Measurements from ENCODE around the gene SLC35G4. TPM values are rescaled to one million over a fixed set of nuclear protein-coding genes. Genes with fewer than 3 reads are reported as not detected.

SLC35G4 gene
- total RNA-seq, 1 donor from 2014 or later: not detected

DNA sequence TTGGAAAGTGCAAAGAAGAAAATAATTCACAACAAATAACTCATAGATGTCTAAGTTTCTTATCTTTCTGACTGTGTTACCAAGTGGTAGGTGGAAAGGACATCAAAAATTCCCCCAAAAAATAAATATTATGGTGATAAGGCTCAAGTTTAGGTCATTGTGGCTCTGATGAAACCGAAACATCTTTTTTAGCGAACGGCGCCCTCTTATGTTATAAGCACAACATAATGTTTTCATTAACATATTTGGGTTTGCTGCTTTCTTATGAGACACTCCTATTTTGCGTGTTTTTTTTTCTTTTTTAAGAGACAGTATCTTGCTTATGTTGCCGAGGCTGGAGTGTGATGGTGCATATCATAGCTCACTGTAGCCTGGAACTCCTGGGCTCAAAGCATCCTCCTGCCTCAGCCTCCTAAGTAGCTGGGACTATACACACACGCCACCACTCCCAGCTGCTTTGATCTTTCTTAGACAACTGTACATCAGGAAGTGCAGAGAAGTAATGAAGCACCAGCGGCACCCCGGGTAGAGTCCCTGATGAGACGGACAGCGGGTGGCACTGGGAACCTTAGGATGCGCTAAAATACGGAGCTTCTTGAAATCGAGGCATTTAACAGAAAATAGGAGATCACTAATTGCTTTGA lies 38.5 kb upstream of the SLC35G4 start:
- Histone ChIP-seq H3K4me1 (no peaks in the 10 kb centered on the region), H3K4me3 (no peak overlapping the region), H3K9me3 (no peaks in the 10 kb centered on the region), H3K36me3 (no peaks in the 10 kb centered on the region), H3K27me3 (ENCODE audit: low read depth) (no peaks in the 10 kb centered on the region), H3K27ac (no peak overlapping the region)
- no peak for DNase-seq
- TF ChIP-seq, protein P1, sequence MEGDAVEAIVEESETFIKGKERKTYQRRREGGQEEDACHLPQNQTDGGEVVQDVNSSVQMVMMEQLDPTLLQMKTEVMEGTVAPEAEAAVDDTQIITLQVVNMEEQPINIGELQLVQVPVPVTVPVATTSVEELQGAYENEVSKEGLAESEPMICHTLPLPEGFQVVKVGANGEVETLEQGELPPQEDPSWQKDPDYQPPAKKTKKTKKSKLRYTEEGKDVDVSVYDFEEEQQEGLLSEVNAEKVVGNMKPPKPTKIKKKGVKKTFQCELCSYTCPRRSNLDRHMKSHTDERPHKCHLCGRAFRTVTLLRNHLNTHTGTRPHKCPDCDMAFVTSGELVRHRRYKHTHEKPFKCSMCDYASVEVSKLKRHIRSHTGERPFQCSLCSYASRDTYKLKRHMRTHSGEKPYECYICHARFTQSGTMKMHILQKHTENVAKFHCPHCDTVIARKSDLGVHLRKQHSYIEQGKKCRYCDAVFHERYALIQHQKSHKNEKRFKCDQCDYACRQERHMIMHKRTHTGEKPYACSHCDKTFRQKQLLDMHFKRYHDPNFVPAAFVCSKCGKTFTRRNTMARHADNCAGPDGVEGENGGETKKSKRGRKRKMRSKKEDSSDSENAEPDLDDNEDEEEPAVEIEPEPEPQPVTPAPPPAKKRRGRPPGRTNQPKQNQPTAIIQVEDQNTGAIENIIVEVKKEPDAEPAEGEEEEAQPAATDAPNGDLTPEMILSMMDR (IDR thresholded peaks at IDR 0.05): no peak
- no peak for ATAC-seq
- intact Hi-C loops (cut with DNase I): no loop called here

DNA sequence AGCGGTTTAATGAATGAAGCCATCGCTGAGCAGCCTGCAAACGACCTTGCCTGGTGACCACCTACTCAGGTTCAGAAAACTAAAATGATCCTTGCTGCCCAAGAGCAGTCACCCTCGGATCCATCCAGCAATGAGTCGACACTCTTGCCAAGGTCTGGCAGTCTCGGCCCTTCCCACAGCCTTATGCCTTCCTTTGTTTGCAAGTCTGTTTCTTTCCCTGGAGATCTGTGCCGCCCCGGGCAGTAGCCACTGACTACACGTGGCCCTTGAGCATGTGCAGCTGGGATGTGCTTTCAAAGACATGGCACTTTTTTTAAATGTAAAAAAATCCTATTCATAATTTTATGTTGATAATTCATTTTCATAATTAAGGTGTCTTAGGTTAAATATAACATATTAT lies 37.2 kb upstream of the SLC35G4 start:
- intact Hi-C loops (cut with DNase I): no loop called here
- Histone ChIP-seq H3K27ac (no peak overlapping the region), H3K9me3 (no peaks in the 10 kb centered on the region), H3K4me3 (no peak overlapping the region), H3K36me3 (no peaks in the 10 kb centered on the region), H3K4me1 (no peaks in the 10 kb centered on the region), H3K27me3 (ENCODE audit: low read depth) (no peaks in the 10 kb centered on the region)
- DNase-seq: no peak
- TF ChIP-seq, protein P1 (IDR thresholded peaks at IDR 0.05): no peak
- no peak for ATAC-seq

DNA sequence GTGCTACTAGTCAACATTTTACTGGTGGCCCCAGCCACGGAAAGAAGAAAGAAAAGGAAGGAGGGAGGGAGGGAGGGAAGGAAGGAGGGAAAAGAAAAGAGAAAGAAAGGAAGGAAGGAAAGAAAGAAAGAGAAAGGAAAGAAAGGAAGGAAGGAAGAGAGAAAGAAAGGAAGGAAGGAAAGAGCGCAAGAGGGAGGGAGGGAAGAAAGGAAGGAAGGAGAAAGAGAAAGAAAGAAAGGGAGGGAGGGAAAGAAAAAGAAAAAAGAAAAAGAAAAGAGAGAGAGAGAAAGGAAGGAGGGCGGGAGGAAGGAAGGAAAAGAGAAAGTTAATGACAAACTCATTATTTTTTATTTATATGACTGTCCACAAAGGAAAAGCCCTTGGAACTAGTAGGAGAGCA lies 34.9 kb upstream of the SLC35G4 start:
- no peak for ATAC-seq
- TF ChIP-seq, protein P1 (IDR thresholded peaks at IDR 0.05): no peak
- no peak overlapping the region for H3K4me3 ChIP-seq
- intact Hi-C loops (cut with DNase I): no loop called here
- no peaks in the 10 kb centered on the region for H3K27me3 ChIP-seq (ENCODE audit: low read depth)
- H3K27ac ChIP-seq: no peak overlapping the region
- no peaks in the 10 kb centered on the region for H3K9me3 ChIP-seq
- no peak for DNase-seq
- H3K36me3 ChIP-seq: no peaks in the 10 kb centered on the region
- H3K4me1 ChIP-seq: no peaks in the 10 kb centered on the region

DNA sequence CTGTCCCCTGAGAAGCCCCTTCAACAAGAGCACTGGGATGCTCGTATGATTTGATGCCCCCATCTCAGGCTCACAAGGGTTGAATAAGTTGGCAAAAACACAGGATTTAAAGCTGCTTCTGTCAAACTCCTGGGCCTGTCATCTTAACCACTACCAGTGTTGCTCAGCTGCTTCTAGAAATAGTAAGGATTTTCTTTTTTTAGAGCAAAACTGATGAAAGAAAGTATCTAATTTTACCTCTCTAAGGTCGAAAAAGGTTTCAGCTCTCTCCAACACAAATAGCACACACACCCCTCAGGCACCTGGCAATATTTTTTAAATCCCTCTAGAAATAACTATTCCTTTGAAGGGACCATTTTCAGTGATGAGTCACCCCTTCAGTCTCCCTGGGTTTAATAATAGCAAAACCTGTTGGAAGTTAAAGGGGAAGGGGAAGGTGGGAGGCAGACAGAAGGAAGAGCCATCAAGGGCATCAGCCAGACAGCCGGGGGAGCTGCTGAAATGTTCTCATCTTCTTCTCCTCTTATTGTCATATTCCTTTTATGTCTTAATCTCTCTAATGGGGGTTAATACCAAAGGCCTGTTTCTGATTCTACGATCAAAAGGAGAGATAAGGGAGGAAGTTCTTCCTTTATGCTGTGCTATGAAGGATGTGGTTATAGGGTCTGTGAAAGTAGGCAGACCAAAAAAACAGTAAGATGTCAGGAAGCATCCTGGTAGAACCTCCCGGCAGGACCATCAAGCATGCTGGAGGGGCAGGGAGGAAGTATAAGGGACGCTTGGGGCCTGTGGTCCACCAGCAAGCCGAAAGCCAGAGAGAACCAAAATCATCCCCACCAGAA lies 31.9 kb upstream of the SLC35G4 start:
- H3K9me3 ChIP-seq: no peaks in the 10 kb centered on the region
- H3K27me3 ChIP-seq (ENCODE audit: low read depth): no peaks in the 10 kb centered on the region
- ATAC-seq (no peak), DNase-seq (no peak)
- intact Hi-C loops (cut with DNase I): no loop called here
- no peaks in the 10 kb centered on the region for H3K36me3 ChIP-seq
- H3K4me3 ChIP-seq: no peak overlapping the region
- no peaks in the 10 kb centered on the region for H3K4me1 ChIP-seq
- H3K27ac ChIP-seq: no peak overlapping the region
- TF ChIP-seq, protein P1 (IDR thresholded peaks at IDR 0.05): no peak

DNA sequence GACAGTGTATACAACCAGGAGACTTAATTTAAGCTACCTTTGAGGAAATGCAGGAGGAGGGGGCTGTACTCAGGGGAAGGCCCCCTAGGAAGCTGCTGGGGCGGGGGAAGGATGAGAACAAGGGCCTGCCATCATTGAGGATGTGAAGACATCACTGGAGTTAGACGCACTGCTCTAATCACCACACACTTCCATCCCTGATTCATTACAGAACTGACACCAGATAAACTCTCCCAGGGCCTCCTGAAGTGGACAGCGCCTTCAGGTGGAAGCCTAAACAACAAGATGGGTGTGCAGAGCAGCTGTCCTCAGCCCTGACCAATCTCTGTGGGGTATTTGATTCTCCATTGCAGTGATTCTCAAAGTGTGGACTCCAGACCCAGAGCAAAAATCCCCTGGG lies 30.6 kb upstream of the SLC35G4 start:
- Histone ChIP-seq H3K27me3 (ENCODE audit: low read depth) (no peaks in the 10 kb centered on the region), H3K36me3 (no peaks in the 10 kb centered on the region), H3K4me1 (no peaks in the 10 kb centered on the region), H3K9me3 (no peaks in the 10 kb centered on the region), H3K27ac (no peak overlapping the region), H3K4me3 (no peak overlapping the region)
- TF ChIP-seq, protein P1 (IDR thresholded peaks at IDR 0.05): no peak
- DNase-seq: no peak
- intact Hi-C loops (cut with DNase I): no loop called here
- no peak for ATAC-seq

Measured in lower lobe of right lung (tissue), 2 donors.